Measurements from ENCODE around the gene TUBB3.

- TF ChIP-seq GATA2 (IDR thresholded peaks at IDR 0.05; ENCODE audit: low read depth, low read length) = no peak
- no peak for TF ChIP-seq GATA3 (IDR thresholded peaks at IDR 0.05; ENCODE audit: low read depth, low read length)
Measured at GRCh38 chr16:89900885-89901284, 22.3 kb upstream of the TUBB3 start.
